Measurements from ENCODE around the gene PDZD8. TPM values are rescaled to one million over a fixed set of nuclear protein-coding genes. Genes with fewer than 3 reads are reported as not detected.
A peak's percentile ranks its signal among the peaks of the same experiment; 100 is the strongest.

PDZD8 gene
- total RNA-seq, 2 donors from 2014 or later: 13.1 to 16.6 TPM

DNA sequence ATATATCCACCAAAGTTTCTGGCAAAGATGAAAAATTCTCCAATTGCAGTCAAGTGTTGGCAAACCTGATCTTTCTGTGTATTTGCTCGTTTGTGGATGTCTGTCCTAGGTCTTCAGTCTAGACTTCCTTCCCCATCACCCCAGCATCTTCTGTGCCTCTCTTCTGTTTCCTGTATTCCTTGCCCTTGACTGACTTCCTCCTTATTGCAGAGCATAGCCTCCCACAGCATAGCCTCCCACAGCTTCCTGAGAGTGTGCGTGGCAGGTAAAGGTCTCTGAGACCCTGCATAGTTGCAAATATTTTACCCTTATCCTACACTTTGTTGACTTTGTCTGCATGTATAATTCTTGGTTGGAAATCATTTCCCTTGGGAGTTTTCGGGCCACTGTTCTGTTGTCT is 116.0 kb downstream of the PDZD8 start:
- Mint-ChIP-seq H3K9me3 (no peaks in the 10 kb centered on the region), H3K27ac (no peak overlapping the region), H3K36me3 (no peaks in the 10 kb centered on the region)
- ATAC-seq: no peak
- no peak for DNase-seq (ENCODE audit: low spot score in 2 of 2)

DNA sequence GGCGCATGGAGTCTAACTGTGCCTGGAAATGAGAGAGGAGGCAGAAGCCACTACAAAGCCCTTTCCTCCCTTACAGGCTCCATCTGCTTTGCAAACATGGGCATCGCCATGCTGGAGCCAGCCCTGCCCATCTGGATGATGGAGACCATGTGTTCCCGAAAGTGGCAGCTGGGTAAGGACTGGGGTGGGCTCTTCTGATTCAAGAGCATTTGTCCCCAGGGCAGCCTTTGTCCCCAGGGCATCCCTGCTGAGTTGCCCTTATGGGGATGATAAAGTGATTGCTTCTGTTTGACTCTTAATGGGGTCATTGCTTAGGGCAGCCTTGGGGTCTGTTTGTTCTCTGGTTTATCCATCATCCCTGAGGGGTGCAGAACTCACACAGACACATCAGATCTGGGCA is 117.5 kb downstream of the PDZD8 start:
- no peaks in the 10 kb centered on the region for H3K36me3 Mint-ChIP-seq
- DNase-seq (ENCODE audit: low spot score in 2 of 2) (no peak), ATAC-seq (no peak)
- H3K9me3 Mint-ChIP-seq: no peaks in the 10 kb centered on the region
- H3K27ac Mint-ChIP-seq: no peak overlapping the region

DNA sequence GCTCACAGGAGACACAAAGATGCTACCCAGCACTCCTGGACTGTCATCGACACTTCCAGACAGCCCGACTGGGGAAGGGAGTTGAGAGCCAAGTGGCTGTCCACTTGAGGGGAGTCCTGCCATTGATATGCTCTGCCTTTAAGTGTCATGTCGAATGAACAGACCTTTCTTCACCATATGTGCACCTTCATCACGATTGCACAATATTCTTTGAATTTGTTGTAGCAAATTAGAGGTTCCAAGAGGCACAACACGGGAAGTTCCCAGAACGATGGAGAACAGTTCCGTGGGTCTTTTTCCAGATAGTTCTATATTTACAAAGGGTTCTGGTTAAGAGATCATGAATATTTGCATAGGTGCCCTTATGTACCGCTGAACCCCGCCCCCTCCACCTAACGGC is 118.3 kb downstream of the PDZD8 start:
- no peak for DNase-seq (ENCODE audit: low spot score in 2 of 2)
- Mint-ChIP-seq H3K27ac (no peak overlapping the region), H3K9me3 (no peaks in the 10 kb centered on the region), H3K36me3 (no peaks in the 10 kb centered on the region)
- no peak for ATAC-seq

DNA sequence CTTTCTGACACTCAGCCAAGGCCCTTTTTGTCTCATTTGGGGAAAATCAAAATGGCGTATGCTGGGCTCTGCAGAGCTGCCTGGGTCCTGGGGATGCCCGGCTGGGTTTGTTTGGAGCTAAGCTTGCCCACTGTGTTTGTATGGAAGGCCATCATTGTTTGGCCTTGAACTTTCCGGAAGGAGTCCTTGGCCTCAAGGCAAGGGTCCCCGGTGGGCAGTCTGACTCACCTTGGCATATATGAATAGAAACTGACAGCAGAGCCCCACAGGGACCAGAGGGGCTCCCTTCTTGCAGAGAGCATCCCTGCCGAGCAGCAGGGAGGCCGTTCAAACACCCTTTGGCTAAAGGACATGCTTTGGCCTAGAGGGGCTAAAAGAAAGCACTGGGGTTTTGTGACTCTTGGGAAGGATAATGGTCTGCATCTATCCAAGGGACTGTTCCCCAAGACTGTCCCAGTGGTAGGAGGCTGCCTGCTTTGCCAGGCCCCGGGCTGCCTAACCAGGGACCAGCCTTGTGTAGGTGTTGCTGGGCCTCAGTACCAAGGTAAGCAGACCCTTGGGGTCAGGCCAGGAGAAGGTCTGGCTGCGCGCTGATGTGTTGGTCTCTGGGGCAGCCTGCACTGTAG is 119.3 kb downstream of the PDZD8 start:
- ATAC-seq (no peak), DNase-seq (ENCODE audit: low spot score in 2 of 2) (no peak)
- Mint-ChIP-seq H3K27ac (no peak overlapping the region), H3K36me3 (no peaks in the 10 kb centered on the region), H3K9me3 (no peaks in the 10 kb centered on the region)

DNA sequence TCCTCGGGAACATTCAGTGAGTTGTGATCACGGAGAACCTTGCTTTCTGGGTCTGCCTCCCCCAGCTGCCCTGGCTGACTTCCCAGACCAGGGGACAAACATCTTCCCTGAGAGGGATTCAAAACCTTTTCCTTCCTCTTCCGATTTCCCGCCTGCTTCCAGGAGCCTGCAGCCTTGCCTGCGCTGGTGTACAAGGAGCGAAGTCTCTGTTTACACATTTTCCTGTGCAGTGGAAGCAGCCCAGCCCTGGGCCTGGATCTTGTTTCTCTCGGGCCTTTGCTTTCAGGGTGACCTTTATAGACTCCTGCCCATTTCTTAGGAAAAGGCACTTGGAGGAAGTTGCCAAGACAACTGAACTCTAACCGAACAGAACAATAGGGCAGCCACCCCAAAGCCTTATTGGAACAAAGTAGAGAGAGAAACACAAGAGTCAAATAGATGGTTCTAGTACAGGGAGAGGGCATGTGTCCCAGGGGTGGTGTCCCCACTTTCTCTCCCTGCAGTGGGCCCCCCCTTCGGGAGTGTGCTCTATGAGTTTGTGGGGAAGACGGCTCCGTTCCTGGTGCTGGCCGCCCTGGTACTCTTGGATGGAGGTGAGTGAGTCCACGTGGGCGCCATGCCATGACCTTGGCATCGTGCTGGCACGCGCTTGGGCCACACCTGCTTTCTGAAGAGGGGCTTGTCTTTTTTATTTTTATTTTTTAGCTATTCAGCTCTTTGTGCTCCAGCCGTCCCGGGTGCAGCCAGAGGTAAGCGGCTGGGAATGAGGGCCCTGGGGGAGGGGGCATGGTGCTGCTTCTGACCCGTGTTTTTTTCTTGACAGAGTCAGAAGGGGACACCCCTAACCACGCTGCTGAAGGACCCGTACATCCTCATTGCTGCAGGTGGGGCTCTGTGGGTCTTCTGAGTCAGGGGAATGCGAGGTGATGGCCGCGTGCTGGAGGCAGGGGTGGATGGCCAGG is 120.2 kb downstream of the PDZD8 start:
- Mint-ChIP-seq H3K36me3 (no peaks in the 10 kb centered on the region), H3K27ac (no peak overlapping the region), H3K9me3 (no peaks in the 10 kb centered on the region)
- DNase-seq (ENCODE audit: low spot score in 2 of 2) (no peak), ATAC-seq (no peak)

DNA sequence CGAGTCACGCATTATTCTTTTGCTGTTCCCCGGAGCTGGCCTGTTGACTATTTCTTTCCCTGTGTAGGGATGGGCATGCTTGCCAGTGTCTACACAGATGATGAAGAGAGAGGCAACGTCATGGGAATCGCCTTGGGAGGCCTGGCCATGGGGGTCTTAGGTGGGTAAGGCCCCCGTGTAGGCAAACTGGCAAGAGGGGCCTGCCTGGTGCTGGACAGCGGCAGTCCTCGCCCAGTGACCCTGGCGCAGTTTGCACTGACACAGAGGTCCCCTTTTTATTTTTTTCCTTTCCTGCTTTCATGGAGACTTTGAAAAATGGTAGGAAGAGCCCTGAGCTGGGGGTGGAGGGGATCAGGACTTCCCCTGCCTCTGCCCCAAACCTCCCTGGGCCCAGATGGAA is 120.9 kb downstream of the PDZD8 start:
- H3K27ac Mint-ChIP-seq: no peak overlapping the region
- ATAC-seq: no peak
- H3K9me3 Mint-ChIP-seq: no peaks in the 10 kb centered on the region

DNA sequence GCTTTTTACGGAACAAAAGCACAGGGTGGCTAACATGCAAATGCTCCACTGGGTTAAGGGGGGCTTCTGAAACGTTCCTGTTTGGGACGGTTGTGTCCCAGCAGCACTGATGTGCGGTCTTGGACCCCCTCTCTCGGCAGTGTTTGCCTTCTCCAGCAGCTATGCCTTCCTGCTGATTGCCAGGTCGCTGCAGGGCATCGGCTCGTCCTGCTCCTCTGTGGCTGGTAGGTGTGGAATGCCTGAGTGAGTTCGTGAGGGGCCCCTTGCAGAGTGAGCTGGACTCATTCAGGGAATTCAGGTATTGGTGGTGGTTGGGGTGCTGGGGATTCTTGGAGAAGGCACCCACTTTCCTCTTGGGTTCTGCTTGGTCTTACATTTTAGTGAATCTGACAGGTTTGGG is 121.3 kb downstream of the PDZD8 start:
- Mint-ChIP-seq H3K9me3 (no peaks in the 10 kb centered on the region), H3K36me3 (no peaks in the 10 kb centered on the region), H3K27ac (no peak overlapping the region)
- DNase-seq (ENCODE audit: low spot score in 2 of 2) (no peak), ATAC-seq (no peak)

More for the DNA sequence above, 120.9 kb downstream of the PDZD8 start:
- no peak for DNase-seq (ENCODE audit: low spot score in 2 of 2)
- H3K36me3 Mint-ChIP-seq: no peaks in the 10 kb centered on the region

DNA sequence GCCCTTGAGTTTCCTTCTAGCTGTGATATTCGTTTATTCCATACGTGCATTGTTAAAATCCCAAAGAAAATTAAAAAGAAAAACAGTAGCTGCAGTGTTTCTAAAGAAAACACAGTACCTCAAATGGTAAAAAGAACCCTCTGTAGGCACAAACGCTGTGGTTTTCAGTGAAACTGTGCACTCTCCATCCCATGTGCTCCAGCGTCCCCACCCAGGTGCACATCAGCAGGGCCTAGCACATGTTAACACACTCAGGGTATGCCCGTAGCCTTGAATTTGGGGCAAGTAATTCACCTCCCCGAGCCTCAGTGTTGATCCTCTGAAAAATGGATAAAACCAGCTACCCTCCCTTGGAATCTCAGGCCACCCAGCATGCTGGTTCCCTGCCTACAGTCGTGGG is 124.8 kb downstream of the PDZD8 start:
- DNase-seq (ENCODE audit: low spot score in 2 of 2) (no peak), ATAC-seq (no peak)
- Mint-ChIP-seq H3K27ac (no peak overlapping the region), H3K36me3 (no peaks in the 10 kb centered on the region), H3K9me3 (no peaks in the 10 kb centered on the region)

DNA sequence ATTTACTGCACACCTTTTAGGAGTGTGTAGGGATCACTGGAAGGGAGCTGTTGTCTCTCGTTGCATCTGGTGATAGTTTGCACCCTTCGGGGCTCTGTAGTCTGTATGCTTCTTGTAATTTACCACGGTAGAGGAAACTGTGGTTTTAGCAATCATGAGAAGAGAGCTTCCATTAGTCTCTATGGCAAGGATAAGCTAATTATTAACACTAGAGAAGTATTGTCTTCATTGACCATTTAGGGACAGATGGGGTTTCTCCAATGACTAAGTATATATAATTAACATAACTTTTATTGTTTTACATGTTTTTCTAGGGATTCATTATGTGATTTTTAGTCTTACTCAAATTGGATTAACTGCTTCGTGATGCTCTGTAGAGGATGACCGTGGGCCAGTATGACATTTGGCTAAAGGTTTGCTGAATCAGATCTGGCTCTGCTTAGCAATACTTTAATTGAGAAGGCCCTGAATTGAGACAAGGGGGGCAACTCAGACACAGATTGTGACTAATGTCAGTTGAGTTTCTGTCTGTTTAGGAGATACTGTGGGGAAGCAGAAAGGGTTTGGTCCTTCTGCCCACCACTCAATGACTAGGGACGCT is 125.6 kb downstream of the PDZD8 start:
- DNase-seq (ENCODE audit: low spot score in 2 of 2) (no peak), ATAC-seq (no peak)
- Mint-ChIP-seq H3K36me3 (no peaks in the 10 kb centered on the region), H3K27ac (no peak overlapping the region), H3K9me3 (no peaks in the 10 kb centered on the region)

DNA sequence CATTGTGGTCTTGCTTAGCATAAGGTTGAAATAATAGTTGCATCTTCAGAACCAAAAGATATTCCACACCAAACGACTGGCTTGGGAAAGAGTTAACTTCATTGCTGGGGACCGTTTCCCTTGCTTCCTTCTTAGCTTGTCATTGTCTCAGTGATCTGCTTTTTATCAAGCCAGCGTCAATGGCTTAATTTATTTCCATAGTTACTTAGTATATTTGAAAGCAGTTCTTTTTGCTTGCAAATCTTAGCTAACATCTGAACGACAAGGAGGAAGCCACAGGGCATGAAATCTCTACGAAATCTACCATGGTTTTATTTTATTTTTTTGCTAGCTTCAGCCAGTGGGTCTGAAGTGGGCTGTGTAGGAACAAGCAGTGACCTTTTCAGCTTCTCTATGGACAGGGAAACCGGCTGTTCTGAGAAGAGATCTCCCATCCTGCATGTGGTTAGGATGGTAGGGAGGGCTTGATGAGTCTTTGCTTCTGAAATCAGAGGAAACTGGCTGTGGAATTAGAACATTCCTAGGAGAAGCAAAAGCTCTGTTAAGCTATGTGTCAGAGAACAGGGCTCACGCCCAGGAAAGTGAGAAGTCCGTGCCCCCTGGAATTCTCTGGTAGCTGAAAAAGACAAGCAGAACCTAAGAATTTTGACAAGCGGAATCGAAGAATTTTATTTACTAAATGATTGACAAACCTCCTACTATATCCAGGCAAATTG is 126.3 kb downstream of the PDZD8 start:
- H3K9me3 Mint-ChIP-seq: no peaks in the 10 kb centered on the region
- DNase-seq (ENCODE audit: low spot score in 2 of 2) (no peak), ATAC-seq (no peak)
- no peak overlapping the region for H3K27ac Mint-ChIP-seq
- no peaks in the 10 kb centered on the region for H3K36me3 Mint-ChIP-seq

DNA sequence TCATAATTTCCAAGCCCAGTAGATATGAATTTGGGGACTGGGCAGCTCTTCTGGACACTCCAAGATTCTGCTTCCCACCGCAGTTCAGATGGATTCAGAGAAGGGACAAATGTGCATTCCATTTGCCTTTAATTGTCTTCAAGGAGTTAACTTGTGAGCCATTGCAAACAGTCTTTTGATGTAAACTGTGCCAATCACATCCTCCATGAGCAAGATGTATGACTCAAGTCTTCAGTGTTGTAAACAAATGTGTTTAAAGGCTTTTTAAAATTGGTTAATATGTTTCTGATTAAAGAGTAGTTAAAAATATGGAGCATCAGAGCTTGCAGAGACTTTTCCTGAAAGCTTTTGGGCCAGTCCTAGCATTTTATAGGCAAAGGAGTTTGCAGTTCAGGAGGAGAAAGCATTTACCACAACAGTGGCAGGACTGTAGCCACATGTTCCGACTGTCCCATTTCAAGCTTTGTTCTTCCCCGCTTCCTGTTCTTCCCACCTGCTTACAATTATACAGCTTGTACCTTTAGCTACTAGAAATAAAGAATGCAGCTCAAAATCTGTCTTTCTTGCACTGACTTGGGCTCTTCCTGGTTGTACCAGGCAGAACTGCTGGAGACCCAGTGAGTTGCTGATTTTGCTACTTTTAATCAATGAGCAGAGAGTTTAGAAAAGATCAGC is 128.1 kb downstream of the PDZD8 start:
- no peaks in the 10 kb centered on the region for H3K36me3 Mint-ChIP-seq
- no peaks in the 10 kb centered on the region for H3K9me3 Mint-ChIP-seq
- H3K27ac Mint-ChIP-seq: no peak overlapping the region
- no peak for DNase-seq (ENCODE audit: low spot score in 2 of 2)
- no peak for ATAC-seq

DNA sequence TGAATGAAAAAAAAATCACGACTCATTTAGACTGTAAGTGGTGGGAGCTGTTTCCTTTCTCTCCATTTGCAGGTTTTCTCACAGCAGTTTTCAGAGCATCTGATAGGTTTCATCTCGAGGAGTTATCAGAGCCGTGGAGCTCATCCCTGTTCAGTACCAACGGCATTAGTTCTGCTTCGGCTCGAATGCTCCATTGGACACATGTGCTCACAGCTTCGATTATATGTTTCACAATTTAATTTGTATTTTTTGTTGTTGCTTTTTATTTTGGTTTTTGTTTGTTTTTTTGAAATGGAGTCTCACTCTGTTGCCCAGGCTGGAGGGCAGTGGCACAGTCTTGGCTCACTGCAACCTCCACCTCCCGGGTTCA is 132.8 kb downstream of the PDZD8 start:
- H3K27ac Mint-ChIP-seq: no peak overlapping the region
- no peaks in the 10 kb centered on the region for H3K36me3 Mint-ChIP-seq
- DNase-seq (ENCODE audit: low spot score in 2 of 2): no peak
- H3K9me3 Mint-ChIP-seq: no peaks in the 10 kb centered on the region
- no peak for ATAC-seq

DNA sequence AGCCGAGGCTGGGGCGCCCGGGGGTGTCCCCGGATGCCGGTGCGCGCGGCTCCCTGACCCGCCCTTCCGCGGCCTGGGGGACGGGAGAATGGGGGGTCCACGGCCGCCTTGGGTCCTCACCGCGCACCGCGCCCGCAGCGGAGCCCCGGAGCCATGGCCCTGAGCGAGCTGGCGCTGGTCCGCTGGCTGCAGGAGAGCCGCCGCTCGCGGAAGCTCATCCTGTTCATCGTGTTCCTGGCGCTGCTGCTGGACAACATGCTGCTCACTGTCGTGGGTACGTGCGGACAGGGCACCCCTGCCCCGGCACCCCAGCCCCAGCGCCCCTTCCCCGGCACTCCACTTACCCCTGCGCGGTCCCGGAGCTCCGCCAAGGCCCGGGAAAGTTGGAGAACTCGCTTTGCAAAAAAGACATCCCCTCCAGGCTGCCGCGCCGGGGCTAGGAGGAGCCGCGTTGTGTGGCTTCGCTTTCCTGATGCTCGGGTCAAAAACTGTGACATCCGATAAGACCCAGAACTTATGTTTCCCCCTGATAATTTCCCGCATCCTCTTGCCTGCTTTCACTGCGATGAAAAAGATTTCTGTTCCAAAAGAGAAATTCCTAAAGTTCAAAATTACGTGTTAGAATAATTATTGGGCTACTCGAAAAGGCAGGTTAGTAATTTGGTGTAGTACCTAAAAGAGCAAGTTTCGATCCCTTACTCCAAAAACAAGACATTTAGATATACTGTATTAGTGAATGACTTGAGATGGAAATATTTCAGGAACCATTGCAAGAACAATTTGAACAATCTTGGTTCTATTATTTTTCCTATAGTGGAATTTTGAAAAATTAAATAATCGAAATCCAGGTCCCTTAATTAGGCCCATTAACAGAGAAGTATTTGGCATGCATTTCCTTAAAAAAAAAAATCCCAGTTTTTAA is 133.4 kb downstream of the PDZD8 start:
- DNase-seq (ENCODE audit: low spot score in 2 of 2): no peak

DNA sequence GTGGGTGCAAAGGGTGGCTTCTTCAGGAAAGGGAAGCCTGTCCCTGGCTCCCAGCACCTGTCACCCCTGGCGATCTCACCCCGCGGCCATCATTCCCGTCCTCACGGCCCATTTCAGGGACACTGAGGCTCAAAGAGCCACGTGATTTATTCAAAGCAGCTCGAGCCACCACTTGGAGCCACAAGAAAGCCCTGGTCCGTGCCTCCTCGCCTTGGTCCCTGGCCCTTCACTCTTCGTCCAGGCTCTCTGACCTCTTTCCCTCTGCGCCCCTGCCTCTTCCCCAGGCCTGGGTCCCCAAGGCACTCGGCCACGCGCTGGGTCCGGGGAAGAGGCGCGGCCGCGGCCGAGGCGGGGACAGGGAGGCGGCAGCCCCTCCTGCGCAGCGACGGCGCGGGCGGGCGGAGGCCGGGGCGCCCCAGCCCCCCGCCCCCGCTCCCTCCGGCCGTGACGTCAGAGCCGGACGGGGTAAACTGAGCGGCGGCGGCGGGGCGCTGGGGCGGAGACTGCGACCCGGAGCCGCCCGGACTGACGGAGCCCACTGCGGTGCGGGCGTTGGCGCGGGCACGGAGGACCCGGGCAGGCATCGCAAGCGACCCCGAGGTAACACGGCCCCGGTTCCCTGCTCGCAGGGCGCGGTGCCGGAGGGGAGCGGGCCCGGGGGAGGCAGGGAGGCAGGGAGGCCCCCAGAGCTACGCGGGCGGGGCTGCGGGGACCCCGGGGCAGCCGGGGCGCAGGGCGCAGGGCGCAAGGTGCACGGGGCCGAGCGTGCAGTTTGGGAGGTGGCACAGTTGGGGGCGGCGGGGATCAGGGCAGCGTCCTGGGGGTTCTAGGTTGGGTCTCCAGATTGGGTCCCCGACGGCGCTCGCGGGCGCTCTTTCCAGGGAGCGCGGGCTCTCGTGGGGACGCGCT is 134.4 kb downstream of the PDZD8 start, which contains the start of gene SLC18A2:
SLC18A2 (plus strand) TSS at position 494 of the 909 bp plus-strand sequence. CDS start 580 bp downstream, outside the sequence.
- H3K27ac Mint-ChIP-seq: no peak within 1 kb of the TSS
- ATAC-seq (peak in 1 of 2 donors; percentile 30), DNase-seq (ENCODE audit: low spot score in 2 of 2) (no peak)
- no peaks in the 10 kb centered on the region for H3K36me3 Mint-ChIP-seq
- no peaks in the 10 kb centered on the region for H3K9me3 Mint-ChIP-seq

More for the DNA sequence above, 133.4 kb downstream of the PDZD8 start:
- no peaks in the 10 kb centered on the region for H3K36me3 Mint-ChIP-seq
- ATAC-seq: peak; percentile 22 to 47
- no peak overlapping the region for H3K27ac Mint-ChIP-seq
- H3K9me3 Mint-ChIP-seq: no peaks in the 10 kb centered on the region
